Femur (tissue), 1 donor: ENCODE measurements around the gene RNF224.

Experiments used
- DNase-seq: peaks from one replicate; pipeline ENCODE4 v3.0.0-alpha.2; 2017

Gene RNF224

DNA sequence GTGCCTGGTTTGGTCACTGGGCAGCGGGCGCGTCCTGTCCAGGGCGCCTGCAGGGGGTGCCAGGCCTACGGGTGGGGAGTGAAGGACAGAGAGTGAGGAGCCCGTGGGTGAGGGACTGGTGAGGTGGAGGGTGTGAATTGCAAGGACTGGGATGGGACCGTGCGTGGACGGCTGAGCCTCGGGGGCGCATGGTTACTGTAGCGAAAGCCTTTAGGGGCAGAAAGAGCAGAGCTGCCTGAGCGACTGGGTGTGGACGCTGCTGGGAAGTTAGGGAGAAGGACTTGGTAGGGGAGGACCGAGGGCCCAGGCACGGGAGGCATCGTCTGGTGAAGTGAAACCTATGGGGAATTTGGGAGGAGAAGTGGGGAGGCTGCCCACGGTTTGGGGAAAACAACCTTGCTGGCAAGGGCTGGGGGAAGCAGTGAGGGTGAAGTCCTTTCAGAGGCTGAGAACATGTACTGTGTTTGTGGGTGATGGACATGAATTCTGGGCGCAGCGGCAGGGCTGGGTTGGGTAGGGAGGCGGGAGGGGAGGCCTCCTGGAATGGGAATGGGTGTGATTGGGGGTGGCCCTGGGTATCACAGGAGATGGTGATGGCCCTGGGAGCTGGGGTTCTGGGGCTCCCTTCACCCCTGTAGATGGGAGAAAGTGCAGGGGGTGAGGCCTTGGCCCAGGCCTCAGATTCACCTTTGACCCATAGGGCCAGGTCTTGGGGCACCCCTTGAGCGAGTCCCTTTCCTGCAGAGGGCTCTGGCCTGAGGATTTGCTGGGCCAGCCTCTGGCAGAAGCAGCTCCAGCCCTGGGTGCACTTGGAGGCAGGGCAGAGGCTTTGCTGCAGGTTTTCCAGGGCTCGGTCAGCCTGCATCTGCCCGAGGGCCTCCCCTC lies 48.5 kb downstream of the RNF224 start:
- DNase-seq, result peak; percentile 21

DNA sequence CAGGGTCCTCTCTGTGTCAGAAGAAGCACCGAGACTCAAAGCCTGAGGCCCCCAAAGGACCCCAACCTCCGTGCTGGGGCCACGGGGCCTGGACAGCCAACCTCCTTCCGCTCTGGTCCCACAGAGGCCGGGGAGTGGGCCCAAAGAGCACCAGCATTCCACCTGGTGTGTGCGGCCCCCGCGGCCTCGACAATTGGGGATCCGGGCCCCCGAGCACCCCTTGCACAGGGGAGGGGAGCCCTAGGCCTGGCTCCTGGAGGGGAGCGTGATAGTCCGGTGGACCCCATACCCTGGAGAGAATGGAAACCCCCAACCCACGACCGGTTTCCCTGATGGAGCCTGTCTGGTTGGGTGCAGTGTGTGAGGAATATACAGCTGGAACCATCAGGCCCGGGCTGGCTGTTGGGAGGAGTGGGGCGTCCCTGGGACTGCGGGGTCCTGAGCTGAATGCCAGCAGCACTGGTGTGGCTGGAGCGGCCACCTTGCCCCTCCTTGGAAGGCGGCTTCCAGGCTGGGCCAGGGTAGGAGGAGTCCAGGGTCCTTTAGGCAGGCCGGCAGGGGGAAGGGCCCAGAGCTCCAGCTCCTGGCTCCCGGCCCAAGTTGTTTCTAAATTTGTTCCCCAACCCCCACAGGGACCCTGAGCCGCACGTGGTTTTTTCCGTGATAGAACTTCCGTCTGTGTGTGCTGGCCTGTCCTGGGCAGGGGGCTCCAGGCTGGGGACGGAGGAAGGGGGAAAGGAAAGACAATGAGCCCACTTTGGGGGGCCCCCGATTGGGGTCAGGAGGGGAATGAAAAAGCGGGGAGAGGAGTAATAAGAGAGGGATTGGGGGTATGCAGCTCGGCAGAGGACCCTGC lies 49.4 kb downstream of the RNF224 start:
- peak; percentile 89 for DNase-seq

DNA sequence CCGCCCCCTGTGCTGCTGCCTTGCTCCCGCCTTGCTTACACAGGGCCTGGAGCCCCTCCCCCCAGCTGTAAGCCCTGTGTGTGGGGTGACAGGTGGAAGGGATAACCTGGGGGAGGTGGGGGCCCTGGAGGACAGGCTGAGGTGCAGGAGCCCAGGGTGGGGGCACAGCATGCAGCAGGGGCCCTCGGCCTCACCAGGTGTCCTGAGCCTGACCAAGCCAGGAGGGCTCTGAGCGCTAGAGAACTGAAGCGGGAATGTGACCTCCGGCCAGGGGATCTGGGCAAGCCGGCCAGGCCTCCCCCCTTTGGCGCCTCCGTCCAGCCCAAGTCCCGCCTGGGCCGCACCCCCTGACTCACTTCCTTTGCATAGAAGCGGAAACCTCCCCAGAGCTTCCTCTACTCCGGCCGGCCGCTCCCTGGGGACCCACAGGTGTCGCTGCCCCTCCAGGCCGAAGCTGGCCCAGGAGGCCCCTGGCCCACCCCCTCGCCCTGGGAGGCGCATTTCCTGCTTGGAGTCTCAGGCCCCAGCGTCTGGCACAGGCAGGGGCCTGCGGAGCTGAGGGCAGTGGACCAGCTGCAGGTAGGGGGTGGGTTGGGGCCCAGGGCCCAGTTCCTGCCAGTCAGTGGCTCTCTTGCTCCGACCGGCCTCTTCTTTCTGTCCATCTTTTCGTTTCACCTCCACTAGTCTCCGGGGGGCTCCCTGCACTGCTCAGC lies 50.2 kb downstream of the RNF224 start, which contains the start of gene TOR4A:
TOR4A (plus strand) TSS at position 398 of the 713 bp plus-strand sequence. CDS start 964 bp downstream, outside the sequence.
- peak; percentile 86 for DNase-seq

DNA sequence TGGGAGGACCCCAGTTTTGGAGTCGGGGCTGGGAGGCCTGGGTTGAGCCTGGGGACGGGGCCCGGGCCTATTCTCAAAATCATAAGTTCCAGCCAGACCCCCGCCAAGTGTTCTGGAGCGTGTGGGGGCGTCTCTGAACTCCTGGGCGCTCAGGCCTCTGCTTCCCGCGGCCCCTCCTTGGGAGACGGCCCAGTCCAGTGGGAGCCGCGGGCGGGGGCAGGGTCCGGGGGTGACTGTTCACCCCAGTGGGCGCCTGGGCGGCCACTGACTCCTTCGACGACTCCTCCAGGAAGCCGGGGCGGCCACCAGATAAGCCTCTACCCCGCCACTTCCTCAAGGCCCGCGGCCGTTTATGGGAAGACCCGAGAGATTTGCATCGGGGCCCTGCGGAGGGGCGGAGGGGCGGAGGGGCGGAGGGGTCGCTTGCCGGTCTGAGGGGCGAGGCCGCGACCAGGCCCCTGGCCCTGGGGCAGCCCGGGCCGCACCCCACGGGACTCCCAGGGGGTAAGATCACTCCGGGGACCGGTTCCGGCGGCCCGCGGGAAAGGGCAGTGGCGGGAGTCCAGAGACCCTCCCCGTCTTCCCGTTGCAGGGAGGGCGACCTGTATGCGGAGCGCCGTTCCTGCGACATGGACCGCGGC lies 50.9 kb downstream of the RNF224 start:
- peak; percentile 45 for DNase-seq
